K562 (cell line): ENCODE data around the gene RPP38. TPM values are rescaled to one million over a fixed set of nuclear protein-coding genes. Genes with fewer than 3 reads are reported as not detected.

Experiments
- CBX3 ChIP-seq, 2 experiments: IDR thresholded peaks; 1 replicate in 1 of 2; 2 replicates in 1 of 2; pipeline ENCODE4 v1.6.1; 2012; ENCODE audit warnings: inconsistent platforms in 2 of 2, low read length in 2 of 2, borderline replicate concordance in 1 of 2, control low read depth in 1 of 2
- KLF6 ChIP-seq: fragments of 250-450 bp; sonication (Bioruptor Pico); IDR thresholded peaks from 2 replicates; pipeline ENCODE4 v1.4.0; 2020; ENCODE audit warnings: mild to moderate bottlenecking, moderate library complexity, borderline replicate concordance
- NBN ChIP-seq: fragments of 450-650 bp; IDR thresholded peaks from 2 replicates; pipeline ENCODE4 v1.6.1; 2016; ENCODE audit warnings: low read depth, mild to moderate bottlenecking
- SAP30 ChIP-seq: fragments of 200-600 bp; sonication (generic); IDR thresholded peaks from 2 replicates; pipeline ENCODE4 v1.6.1; 2012; ENCODE audit warnings: borderline replicate concordance, low read depth, mild to moderate bottlenecking, moderate library complexity, low read length, control low read depth, inconsistent platforms; ENCODE audit not compliant: insufficient read depth, poor library complexity, severe bottlenecking
- SREBF2 ChIP-seq: sonication (generic); formaldehyde crosslinking; IDR thresholded peaks from 2 replicates; pipeline ENCODE4 v1.4.0; 2020; ENCODE audit warnings: mild to moderate bottlenecking, missing genetic modification reagents
- TAL1 ChIP-seq: fragments of 450-650 bp; IDR thresholded peaks from 2 replicates; pipeline ENCODE4 v1.6.1; 2016; ENCODE audit warnings: mild to moderate bottlenecking
- TARDBP ChIP-seq: fragments of 450-650 bp; IDR thresholded peaks from 2 replicates; pipeline ENCODE4 v1.6.1; 2016
- polyA plus RNA-seq, 8 experiments: library from polyadenylated mRNA; depleted of rRNA in 4 of 8; stranded (reverse) in 5 of 8; unstranded in 3 of 8; fragments of >200 nt; fragmentation: Nextera tagmentation in 2 of 8; fragmentation: Illumina TruSeq in 1 of 8; extraction: Ambion mirVana in 2 of 8; extraction: Trizol in 1 of 8; gene quantifications; 2 replicates each; pipeline versions ENCODE4 v1.2.1 to v1.2.3, GENCODE V29; 2011 to 2014; ENCODE audit warnings: inconsistent platforms in 1 of 8, missing spikeins in 1 of 8
- total RNA-seq, 7 experiments: library from RNA; depleted of rRNA in 6 of 7; stranded (reverse); fragments of >200 nt in 6 of 7; fragmentation: Illumina TruSeq in 2 of 7; extraction: Trizol in 2 of 7; gene quantifications; 2 replicates each; pipeline versions ENCODE4 v1.2.1 to v1.2.3, GENCODE V29; 2011 to 2021; ENCODE audit warnings: low replicate concordance in 1 of 7
- TF ChIP-seq, protein P1 (sequence below): fragments of 450-650 bp; IDR thresholded peaks from 2 replicates; pipeline ENCODE4 v1.6.1; 2016; ENCODE audit warnings: borderline replicate concordance
- TF ChIP-seq, protein P2 (sequence below), 2 experiments: fragments of 200-800 bp in 1 of 2; sonication (Bioruptor generic) in 1 of 2; sonication (generic) in 1 of 2; formaldehyde crosslinking in 1 of 2; IDR thresholded peaks in 1 of 2; conservative IDR thresholded peaks in 1 of 2; 2 replicates each; pipeline versions ENCODE4 v1.5.0 to v1.6.1; 2016 to 2020; ENCODE audit warnings: missing compliant biosample characterization in 1 of 2, missing genetic modification characterization in 1 of 2, missing genetic modification reagents in 1 of 2
- TF ChIP-seq, protein P3 (sequence below): sonication (generic); formaldehyde crosslinking; IDR thresholded peaks from 2 replicates; pipeline ENCODE4 v1.8.0; 2023; ENCODE audit warnings: mild to moderate bottlenecking, missing genetic modification reagents
- TF ChIP-seq, protein P4 (sequence below): fragments of 200-600 bp; sonication (generic); IDR thresholded peaks from one replicate; pipeline ENCODE4 v1.6.1; 2012; ENCODE audit warnings: mild to moderate bottlenecking, low read depth, low read length, inconsistent platforms

Gene RPP38
- total and polyA plus RNA-seq, 9 of the 15 experiments (the other 6 are each of a cell fraction or from before 2014, with no cell fraction given), result 26.3 to 58.6 (median 33.8) TPM

DNA sequence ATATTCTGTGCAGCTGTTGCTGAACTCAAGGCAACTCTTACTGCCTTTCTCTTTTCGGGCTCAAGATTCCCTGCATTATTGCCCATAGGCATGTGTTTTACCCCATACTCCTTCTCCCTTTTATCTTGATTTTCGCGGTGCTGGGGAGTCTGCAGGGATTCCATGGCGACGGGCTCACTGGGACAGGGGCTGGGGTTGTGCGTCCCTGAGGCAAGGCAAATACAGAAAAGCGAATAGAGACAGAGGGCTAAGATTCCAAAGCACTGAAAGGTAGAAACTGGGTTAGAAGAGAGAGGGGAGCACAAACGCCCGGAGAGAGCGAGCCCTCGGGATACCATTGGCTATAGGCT lies 519 bp upstream of the RPP38 start (continued):
- TF ChIP-seq, protein P1, sequence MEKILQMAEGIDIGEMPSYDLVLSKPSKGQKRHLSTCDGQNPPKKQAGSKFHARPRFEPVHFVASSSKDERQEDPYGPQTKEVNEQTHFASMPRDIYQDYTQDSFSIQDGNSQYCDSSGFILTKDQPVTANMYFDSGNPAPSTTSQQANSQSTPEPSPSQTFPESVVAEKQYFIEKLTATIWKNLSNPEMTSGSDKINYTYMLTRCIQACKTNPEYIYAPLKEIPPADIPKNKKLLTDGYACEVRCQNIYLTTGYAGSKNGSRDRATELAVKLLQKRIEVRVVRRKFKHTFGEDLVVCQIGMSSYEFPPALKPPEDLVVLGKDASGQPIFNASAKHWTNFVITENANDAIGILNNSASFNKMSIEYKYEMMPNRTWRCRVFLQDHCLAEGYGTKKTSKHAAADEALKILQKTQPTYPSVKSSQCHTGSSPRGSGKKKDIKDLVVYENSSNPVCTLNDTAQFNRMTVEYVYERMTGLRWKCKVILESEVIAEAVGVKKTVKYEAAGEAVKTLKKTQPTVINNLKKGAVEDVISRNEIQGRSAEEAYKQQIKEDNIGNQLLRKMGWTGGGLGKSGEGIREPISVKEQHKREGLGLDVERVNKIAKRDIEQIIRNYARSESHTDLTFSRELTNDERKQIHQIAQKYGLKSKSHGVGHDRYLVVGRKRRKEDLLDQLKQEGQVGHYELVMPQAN, result peak; percentile 80
- TF ChIP-seq SAP30 (peak; percentile 42), SREBF2 (CRISPR knock-in tag) (no peak), TARDBP (0 out of 2 replicates have a peak, but pooled peaks have one; percentile 25), KLF6 (CRISPR knock-in tag) (no peak), CBX3 (IDR thresholded peaks at IDR 0.05; ENCODE audit: borderline replicate concordance in 1 of 2, low read length in 2 of 2) (no peak), NBN (no peak), TAL1 (no peak)
- TF ChIP-seq, protein P2, sequence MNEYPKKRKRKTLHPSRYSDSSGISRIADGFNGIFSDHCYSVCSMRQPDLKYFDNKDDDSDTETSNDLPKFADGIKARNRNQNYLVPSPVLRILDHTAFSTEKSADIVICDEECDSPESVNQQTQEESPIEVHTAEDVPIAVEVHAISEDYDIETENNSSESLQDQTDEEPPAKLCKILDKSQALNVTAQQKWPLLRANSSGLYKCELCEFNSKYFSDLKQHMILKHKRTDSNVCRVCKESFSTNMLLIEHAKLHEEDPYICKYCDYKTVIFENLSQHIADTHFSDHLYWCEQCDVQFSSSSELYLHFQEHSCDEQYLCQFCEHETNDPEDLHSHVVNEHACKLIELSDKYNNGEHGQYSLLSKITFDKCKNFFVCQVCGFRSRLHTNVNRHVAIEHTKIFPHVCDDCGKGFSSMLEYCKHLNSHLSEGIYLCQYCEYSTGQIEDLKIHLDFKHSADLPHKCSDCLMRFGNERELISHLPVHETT (CRISPR knock-in tag; conservative IDR thresholded peaks at IDR 0.05 in 1 of 2, IDR thresholded peaks at IDR 0.05 in 1 of 2), result no peak
- TF ChIP-seq, protein P3, sequence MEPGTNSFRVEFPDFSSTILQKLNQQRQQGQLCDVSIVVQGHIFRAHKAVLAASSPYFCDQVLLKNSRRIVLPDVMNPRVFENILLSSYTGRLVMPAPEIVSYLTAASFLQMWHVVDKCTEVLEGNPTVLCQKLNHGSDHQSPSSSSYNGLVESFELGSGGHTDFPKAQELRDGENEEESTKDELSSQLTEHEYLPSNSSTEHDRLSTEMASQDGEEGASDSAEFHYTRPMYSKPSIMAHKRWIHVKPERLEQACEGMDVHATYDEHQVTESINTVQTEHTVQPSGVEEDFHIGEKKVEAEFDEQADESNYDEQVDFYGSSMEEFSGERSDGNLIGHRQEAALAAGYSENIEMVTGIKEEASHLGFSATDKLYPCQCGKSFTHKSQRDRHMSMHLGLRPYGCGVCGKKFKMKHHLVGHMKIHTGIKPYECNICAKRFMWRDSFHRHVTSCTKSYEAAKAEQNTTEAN (CRISPR knock-in tag), result no peak
- TF ChIP-seq, protein P4, sequence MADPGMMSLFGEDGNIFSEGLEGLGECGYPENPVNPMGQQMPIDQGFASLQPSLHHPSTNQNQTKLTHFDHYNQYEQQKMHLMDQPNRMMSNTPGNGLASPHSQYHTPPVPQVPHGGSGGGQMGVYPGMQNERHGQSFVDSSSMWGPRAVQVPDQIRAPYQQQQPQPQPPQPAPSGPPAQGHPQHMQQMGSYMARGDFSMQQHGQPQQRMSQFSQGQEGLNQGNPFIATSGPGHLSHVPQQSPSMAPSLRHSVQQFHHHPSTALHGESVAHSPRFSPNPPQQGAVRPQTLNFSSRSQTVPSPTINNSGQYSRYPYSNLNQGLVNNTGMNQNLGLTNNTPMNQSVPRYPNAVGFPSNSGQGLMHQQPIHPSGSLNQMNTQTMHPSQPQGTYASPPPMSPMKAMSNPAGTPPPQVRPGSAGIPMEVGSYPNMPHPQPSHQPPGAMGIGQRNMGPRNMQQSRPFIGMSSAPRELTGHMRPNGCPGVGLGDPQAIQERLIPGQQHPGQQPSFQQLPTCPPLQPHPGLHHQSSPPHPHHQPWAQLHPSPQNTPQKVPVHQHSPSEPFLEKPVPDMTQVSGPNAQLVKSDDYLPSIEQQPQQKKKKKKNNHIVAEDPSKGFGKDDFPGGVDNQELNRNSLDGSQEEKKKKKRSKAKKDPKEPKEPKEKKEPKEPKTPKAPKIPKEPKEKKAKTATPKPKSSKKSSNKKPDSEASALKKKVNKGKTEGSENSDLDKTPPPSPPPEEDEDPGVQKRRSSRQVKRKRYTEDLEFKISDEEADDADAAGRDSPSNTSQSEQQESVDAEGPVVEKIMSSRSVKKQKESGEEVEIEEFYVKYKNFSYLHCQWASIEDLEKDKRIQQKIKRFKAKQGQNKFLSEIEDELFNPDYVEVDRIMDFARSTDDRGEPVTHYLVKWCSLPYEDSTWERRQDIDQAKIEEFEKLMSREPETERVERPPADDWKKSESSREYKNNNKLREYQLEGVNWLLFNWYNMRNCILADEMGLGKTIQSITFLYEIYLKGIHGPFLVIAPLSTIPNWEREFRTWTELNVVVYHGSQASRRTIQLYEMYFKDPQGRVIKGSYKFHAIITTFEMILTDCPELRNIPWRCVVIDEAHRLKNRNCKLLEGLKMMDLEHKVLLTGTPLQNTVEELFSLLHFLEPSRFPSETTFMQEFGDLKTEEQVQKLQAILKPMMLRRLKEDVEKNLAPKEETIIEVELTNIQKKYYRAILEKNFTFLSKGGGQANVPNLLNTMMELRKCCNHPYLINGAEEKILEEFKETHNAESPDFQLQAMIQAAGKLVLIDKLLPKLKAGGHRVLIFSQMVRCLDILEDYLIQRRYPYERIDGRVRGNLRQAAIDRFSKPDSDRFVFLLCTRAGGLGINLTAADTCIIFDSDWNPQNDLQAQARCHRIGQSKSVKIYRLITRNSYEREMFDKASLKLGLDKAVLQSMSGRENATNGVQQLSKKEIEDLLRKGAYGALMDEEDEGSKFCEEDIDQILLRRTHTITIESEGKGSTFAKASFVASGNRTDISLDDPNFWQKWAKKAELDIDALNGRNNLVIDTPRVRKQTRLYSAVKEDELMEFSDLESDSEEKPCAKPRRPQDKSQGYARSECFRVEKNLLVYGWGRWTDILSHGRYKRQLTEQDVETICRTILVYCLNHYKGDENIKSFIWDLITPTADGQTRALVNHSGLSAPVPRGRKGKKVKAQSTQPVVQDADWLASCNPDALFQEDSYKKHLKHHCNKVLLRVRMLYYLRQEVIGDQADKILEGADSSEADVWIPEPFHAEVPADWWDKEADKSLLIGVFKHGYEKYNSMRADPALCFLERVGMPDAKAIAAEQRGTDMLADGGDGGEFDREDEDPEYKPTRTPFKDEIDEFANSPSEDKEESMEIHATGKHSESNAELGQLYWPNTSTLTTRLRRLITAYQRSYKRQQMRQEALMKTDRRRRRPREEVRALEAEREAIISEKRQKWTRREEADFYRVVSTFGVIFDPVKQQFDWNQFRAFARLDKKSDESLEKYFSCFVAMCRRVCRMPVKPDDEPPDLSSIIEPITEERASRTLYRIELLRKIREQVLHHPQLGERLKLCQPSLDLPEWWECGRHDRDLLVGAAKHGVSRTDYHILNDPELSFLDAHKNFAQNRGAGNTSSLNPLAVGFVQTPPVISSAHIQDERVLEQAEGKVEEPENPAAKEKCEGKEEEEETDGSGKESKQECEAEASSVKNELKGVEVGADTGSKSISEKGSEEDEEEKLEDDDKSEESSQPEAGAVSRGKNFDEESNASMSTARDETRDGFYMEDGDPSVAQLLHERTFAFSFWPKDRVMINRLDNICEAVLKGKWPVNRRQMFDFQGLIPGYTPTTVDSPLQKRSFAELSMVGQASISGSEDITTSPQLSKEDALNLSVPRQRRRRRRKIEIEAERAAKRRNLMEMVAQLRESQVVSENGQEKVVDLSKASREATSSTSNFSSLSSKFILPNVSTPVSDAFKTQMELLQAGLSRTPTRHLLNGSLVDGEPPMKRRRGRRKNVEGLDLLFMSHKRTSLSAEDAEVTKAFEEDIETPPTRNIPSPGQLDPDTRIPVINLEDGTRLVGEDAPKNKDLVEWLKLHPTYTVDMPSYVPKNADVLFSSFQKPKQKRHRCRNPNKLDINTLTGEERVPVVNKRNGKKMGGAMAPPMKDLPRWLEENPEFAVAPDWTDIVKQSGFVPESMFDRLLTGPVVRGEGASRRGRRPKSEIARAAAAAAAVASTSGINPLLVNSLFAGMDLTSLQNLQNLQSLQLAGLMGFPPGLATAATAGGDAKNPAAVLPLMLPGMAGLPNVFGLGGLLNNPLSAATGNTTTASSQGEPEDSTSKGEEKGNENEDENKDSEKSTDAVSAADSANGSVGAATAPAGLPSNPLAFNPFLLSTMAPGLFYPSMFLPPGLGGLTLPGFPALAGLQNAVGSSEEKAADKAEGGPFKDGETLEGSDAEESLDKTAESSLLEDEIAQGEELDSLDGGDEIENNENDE, result no peak
